Stomach (tissue), 9 donors: ENCODE data around the gene DMTF1. TPM values are rescaled to one million over a fixed set of nuclear protein-coding genes. Genes with fewer than 3 reads are reported as not detected.

ENCODE experiments used
- DNase-seq, 2 donors: peaks; one replicate each; pipeline versions ENCODE4 v3.0.0 to v3.0.0-alpha.2; 2013 to 2019
- H3K27ac ChIP-seq, 5 donors: fragments of 200-600 bp in 4 of 5; sonication (generic) in 4 of 5; one replicate each; pipeline ENCODE4 v1.5.1; 2013 to 2019; ENCODE audit warnings: mild to moderate bottlenecking in 1 of 5, moderate library complexity in 1 of 5
- H3K27me3 ChIP-seq, 3 donors: fragments of 200-600 bp; sonication (generic); one replicate each; pipeline ENCODE4 v1.5.1; 2017 to 2019; ENCODE audit warnings: mixed run types in 1 of 3
- H3K36me3 ChIP-seq, 4 donors: fragments of 200-600 bp; sonication (generic); 1 replicate in 3 of 4; 2 replicates in 1 of 4; pipeline ENCODE4 v1.5.1; 2016 to 2019
- H3K4me1 ChIP-seq, 4 donors: fragments of 200-600 bp; sonication (generic); one replicate each; pipeline ENCODE4 v1.5.1; 2016 to 2019
- H3K4me3 ChIP-seq, 4 donors: fragments of 200-600 bp; sonication (generic) in 3 of 4; one replicate each; pipeline ENCODE4 v1.5.1; 2016 to 2019; ENCODE audit warnings: mild to moderate bottlenecking in 1 of 4
- H3K9me3 ChIP-seq, 4 donors: fragments of 200-600 bp; sonication (generic); one replicate each; pipeline ENCODE4 v1.5.1; 2016 to 2019
- EP300 ChIP-seq: sonication (generic); formaldehyde crosslinking; IDR thresholded peaks from one replicate; pipeline ENCODE4 v1.6.1; 2017; ENCODE audit warnings: antibody characterized with exemption
- POLR2A ChIP-seq, 4 donors: fragments of 450-650 bp; IDR thresholded peaks; one replicate each; pipeline ENCODE4 v1.6.1; 2016; ENCODE audit warnings: antibody characterized with exemption in 4 of 4, control low read depth in 2 of 4, mild to moderate bottlenecking in 1 of 4, moderate library complexity in 1 of 4
- POLR2AphosphoS5 ChIP-seq, 3 donors: sonication (generic); formaldehyde crosslinking; IDR thresholded peaks; one replicate each; pipeline ENCODE4 v1.6.1; 2016; ENCODE audit warnings: antibody characterized with exemption in 3 of 3
- WGBS, 5 donors: extraction: QIAGEN DNeasy Blood & Tissue Kit in 3 of 5; methylation state at CpG; one replicate each; pipeline versions ENCODE4 v1.1.5 to v1.1.7; 2013 to 2018; 5-methylcytosine and 5-hydroxymethylcytosine counted together
- intact Hi-C: fragments of 100-400 bp; cut with DNase I; formaldehyde crosslinking; loops from one replicate; pipeline ENCODE4 v1.15.1; 2023; ENCODE audit warnings: low total_unique reads
- polyA plus RNA-seq, 3 donors: library from polyadenylated mRNA; stranded (reverse); fragments of 200-250 nt; gene quantifications; one replicate each; pipeline ENCODE4 v1.2.3, GENCODE V29; 2013
- total RNA-seq, 5 donors: library from RNA; depleted of rRNA; stranded (reverse); fragments of >200 nt; gene quantifications; one replicate each; pipeline versions ENCODE4 v1.1.0 to v1.2.3, GENCODE V29; 2014 to 2016
- TF ChIP-seq, protein P1 (sequence below), 7 experiments: fragments of 450-650 bp in 4 of 7; fragments of 200-600 bp in 3 of 7; sonication (generic) in 3 of 7; IDR thresholded peaks; one replicate each; pipeline ENCODE4 v1.5.1; 2016 to 2019; ENCODE audit warnings: antibody characterized with exemption in 7 of 7, control low read depth in 2 of 7, mild to moderate bottlenecking in 1 of 7
- donor health status: healthy with polysubstance abuse.
- donor health status: Bipolar disorder and iron deficiency.
- donor health status: healthy.

The DMTF1 gene
- total and polyA plus RNA-seq, 8 donors: 10.5 to 233 (median 70.8) TPM

DNA sequence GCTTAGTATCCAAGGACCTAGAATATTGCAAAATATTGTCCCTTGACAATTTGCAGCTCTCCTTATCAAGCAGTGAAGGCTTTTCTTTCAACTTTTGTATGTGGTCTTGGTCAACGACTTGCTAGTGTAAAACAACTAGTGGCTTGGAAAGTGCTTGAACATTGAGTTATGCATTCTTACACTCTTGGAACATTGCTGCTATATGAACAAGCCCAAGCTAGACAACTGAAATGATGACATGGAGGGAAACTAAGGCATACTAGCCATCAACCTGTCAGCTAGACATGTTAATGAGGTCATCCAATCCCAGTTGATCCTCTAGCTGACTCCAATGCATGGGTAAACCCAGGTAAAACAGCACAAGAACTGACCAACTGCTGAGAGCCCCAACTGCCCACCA, 12.7 kb upstream of the DMTF1 start:
- Histone ChIP-seq H3K4me1 (no peaks in the 10 kb centered on the region), H3K27ac (no peak overlapping the region), H3K27me3 (no peaks in the 10 kb centered on the region), H3K9me3 (no peaks in the 10 kb centered on the region), H3K4me3 (no peak overlapping the region), H3K36me3 (no peaks in the 10 kb centered on the region)
- DNase-seq: no peak
- TF ChIP-seq POLR2AphosphoS5 (IDR thresholded peaks at IDR 0.05): no peak
- TF ChIP-seq EP300: no peak
- TF ChIP-seq, protein P1, sequence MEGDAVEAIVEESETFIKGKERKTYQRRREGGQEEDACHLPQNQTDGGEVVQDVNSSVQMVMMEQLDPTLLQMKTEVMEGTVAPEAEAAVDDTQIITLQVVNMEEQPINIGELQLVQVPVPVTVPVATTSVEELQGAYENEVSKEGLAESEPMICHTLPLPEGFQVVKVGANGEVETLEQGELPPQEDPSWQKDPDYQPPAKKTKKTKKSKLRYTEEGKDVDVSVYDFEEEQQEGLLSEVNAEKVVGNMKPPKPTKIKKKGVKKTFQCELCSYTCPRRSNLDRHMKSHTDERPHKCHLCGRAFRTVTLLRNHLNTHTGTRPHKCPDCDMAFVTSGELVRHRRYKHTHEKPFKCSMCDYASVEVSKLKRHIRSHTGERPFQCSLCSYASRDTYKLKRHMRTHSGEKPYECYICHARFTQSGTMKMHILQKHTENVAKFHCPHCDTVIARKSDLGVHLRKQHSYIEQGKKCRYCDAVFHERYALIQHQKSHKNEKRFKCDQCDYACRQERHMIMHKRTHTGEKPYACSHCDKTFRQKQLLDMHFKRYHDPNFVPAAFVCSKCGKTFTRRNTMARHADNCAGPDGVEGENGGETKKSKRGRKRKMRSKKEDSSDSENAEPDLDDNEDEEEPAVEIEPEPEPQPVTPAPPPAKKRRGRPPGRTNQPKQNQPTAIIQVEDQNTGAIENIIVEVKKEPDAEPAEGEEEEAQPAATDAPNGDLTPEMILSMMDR (IDR thresholded peaks at IDR 0.05): no peak
- no peak for TF ChIP-seq POLR2A (IDR thresholded peaks at IDR 0.05)
- 58 to 87% (median 73%) methylated on average over 1 of the region's 1 CpG for WGBS, 5 donors
- intact Hi-C loops: no loop called here

DNA sequence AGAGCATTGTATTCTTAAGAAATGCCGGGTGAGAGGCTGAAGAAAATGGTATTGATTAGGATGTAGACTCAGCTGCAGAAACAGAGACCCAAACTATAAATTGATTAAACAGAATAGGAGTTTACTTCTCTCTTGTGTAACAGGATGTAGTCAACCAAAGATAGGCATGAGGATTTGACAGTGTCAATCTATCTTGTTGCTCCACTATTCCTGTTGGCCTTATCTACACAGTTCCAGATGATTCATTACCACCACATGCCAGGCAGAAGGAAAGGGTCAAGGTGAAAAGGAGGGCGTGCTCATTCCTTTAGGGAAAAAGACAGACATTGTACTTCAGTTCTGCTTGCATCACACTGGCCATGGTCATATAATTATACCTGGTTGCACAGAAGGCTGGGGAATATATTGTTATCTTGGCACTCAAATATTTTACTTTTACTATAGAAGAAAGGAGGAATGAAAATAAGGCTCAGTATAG, 11.9 kb upstream of the DMTF1 start:
- intact Hi-C loops: no loop called here
- no peaks in the 10 kb centered on the region for H3K9me3 ChIP-seq
- H3K36me3 ChIP-seq: no peaks in the 10 kb centered on the region
- WGBS, 5 donors: 26 to 39% (median 30%) methylated on average over 2 of the region's 2 CpGs
- TF ChIP-seq EP300: no peak
- TF ChIP-seq POLR2AphosphoS5 (IDR thresholded peaks at IDR 0.05): no peak
- TF ChIP-seq, protein P1 (IDR thresholded peaks at IDR 0.05): no peak
- TF ChIP-seq POLR2A (IDR thresholded peaks at IDR 0.05): no peak
- H3K27ac ChIP-seq: no peak overlapping the region
- no peaks in the 10 kb centered on the region for H3K4me1 ChIP-seq
- H3K4me3 ChIP-seq: no peak overlapping the region
- no peaks in the 10 kb centered on the region for H3K27me3 ChIP-seq
- no peak for DNase-seq

DNA sequence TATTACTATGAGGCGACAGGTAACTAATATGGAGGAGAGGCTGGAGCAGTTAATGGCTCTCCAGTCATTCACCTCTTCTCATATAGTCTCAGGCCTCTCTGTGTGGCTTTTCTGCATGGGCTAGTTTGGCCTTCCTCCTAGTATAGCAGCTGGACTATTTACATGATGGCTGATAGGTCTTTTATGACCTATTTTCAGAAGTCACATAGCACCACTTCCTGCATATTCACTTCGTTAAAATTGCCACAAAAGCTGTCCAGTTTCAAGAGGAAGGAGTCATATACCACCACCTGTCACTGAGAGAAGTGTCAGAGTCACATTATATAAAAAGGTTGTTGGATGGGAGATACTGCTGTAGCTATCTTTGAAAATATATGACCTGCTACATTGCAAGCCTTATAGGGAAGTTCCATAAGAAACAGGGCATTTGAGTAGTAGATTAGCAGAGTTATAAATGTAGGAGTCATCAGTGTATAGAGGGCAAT, 8.0 kb upstream of the DMTF1 start:
- no peak for DNase-seq
- intact Hi-C loops: no loop called here
- 57 to 69% (median 65%) methylated on average over 2 of the region's 2 CpGs for WGBS, 5 donors
- H3K27ac ChIP-seq: no peak overlapping the region
- TF ChIP-seq EP300: no peak
- TF ChIP-seq, protein P1 (IDR thresholded peaks at IDR 0.05): no peak
- no peak for TF ChIP-seq POLR2AphosphoS5 (IDR thresholded peaks at IDR 0.05)
- TF ChIP-seq POLR2A (IDR thresholded peaks at IDR 0.05): no peak
- no peaks in the 10 kb centered on the region for H3K27me3 ChIP-seq
- H3K4me3 ChIP-seq: no peak overlapping the region
- H3K36me3 ChIP-seq: no peaks in the 10 kb centered on the region
- H3K4me1 ChIP-seq: no peaks in the 10 kb centered on the region
- H3K9me3 ChIP-seq: no peaks in the 10 kb centered on the region

DNA sequence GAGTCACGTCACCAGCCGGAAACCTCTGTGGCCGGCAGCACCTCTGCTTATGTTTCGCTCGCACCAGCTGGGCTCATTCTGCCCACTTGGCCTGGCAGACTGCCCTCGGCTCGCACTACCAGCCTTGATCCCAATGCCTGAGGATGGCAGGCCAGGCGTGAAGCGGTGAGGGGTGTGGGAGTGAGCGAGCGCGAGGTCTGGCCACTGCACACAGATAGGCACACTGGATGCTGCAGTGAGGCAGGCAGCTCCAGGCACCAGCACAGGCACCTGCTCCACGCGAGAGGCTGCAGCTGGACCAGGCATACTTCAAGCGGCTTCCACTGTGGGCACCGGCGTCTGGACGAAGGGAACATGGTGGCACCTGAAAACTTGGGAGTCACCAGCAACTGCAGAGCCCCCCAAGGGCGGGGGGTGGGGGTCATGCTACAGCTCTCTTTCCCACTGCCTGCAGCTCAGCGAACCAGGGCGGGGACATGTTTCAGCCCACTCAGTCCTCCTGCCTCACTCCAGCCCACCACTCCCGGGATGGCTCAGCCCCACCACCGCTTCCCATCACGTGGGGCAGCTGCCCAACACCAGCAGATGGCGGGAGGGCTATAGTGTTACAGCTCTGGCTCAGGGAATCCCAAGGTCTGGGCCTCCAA, 5.4 kb upstream of the DMTF1 start:
- intact Hi-C loops: no loop called here
- WGBS, 5 donors: 84 to 90% (median 88%) methylated on average over 20 to 25 of the region's 25 CpGs
- DNase-seq: no peak

DNA sequence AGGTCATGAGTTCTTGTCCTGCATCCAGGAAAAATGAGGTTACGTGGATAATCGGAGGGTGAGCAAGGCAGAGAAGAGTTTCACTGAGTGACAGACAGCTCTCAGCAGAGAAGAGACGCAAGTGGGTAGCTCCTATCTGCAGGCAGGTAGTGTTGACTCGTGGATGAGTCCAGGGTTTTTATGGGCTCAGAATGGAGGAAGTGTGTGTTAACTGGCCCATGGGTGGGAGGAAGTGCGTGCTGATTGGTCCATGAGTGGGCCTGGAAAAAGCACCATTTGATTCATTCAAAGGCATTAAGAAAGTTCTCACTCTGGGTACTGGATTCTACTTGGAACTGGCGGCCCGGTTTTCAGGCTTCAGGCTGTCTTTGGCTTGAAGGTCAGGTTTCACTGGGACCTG, 4.8 kb upstream of the DMTF1 start:
- Histone ChIP-seq H3K27ac (no peak overlapping the region), H3K36me3 (no peaks in the 10 kb centered on the region), H3K9me3 (no peaks in the 10 kb centered on the region), H3K27me3 (no peaks in the 10 kb centered on the region), H3K4me3 (no peak overlapping the region), H3K4me1 (peaks cover 0 to 10% (median 5%) of the 10 kb centered on the region in 4 donors)
- DNase-seq: no peak
- TF ChIP-seq POLR2AphosphoS5 (IDR thresholded peaks at IDR 0.05): no peak
- TF ChIP-seq, protein P1 (IDR thresholded peaks at IDR 0.05): no peak
- TF ChIP-seq EP300: no peak
- TF ChIP-seq POLR2A (IDR thresholded peaks at IDR 0.05): no peak
- intact Hi-C loops: no loop called here
- WGBS, 5 donors: 86 to 94% (median 88%) methylated on average over 7 of the region's 7 CpGs

More for the DNA sequence above, 5.4 kb upstream of the DMTF1 start:
- no peaks in the 10 kb centered on the region for H3K36me3 ChIP-seq
- no peaks in the 10 kb centered on the region for H3K27me3 ChIP-seq
- no peak overlapping the region for H3K27ac ChIP-seq
- H3K9me3 ChIP-seq: no peaks in the 10 kb centered on the region
- peaks cover 0 to 10% (median 5%) of the 10 kb centered on the region in 4 donors for H3K4me1 ChIP-seq
- TF ChIP-seq POLR2AphosphoS5 (IDR thresholded peaks at IDR 0.05) (no peak), POLR2A (IDR thresholded peaks at IDR 0.05) (no peak)
- H3K4me3 ChIP-seq: no peak overlapping the region
